HG02852 (cell line): Measurements from ENCODE around the gene SZT2.

Source experiments
- ATAC-seq: cut with Tn5 transposase; IDR thresholded peaks from one replicate; pipeline ENCODE4 v1.9.1; 2021; ENCODE audit warnings: mild to moderate bottlenecking, moderate library complexity; ENCODE audit not compliant: unreplicated experiment

SZT2 gene

DNA sequence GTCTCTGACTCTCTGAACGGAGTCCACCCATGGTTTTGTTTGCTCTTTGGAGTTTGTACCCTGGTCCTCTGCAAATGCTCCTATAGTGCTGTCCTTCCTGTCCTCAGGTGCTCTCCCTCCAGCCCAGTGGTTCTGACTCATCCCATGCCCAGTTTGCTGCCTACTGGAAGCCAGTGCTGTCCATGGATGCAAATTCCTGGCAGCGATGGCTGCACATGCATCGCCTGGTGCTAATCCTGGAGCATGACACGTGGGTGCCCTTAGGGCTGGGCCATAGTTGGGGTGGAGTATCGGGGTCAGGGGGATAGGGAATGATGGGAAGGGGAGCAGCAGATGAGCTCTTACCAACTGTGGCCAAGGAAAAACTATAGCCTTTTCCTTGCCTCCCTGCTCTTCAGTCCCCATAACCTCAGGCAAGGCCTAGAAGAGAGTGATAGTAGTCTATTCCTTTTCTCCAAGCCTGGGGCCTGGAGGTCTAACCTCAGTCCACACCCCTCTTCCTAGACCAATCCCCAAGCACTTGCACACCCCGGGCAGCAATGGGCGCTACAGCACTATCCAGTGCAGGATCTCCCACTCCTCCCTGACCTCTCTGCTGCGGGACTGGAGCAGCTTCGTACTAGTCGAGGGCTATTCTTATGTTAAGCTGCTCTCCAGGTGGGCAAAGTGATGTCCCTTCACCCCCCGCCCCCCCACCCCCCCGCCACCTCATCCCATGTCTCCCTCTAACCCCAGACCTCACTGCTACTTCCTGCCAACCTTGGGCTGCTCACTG lies 32.5 kb downstream of the SZT2 start:
- no peak for ATAC-seq

DNA sequence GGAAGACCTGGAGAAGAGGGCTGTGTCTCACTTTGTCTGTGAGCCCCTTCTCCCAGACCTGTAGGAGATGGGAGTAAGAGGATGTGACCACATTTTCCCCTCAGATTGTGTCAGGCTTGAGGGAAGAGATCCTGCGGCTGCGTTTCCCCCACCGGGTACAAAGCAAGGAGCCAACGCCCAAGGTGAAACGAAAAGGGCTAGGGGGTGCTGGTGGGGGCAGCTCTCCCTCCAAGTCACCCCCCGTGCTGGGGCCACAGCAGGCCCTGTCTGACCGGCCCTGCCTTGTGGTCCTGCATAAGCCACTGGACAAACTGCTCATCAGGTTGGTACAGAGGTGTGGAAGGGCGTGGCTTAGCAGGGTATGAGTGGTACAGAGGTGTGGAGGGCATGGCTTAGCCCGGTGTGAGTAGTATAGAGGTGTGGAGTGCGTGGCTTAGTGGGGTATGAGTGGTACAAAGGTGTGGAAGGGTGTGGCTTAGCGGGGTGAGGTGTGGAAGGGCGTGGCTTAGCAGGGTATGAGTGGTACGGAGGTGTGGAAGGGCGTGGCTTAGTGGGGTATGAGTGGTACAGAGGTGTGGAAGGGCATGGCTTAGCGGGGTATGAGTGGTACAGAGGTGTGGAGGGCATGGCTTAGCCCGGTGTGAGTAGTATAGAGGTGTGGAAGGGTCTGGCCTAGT lies 33.4 kb downstream of the SZT2 start:
- ATAC-seq: no peak

DNA sequence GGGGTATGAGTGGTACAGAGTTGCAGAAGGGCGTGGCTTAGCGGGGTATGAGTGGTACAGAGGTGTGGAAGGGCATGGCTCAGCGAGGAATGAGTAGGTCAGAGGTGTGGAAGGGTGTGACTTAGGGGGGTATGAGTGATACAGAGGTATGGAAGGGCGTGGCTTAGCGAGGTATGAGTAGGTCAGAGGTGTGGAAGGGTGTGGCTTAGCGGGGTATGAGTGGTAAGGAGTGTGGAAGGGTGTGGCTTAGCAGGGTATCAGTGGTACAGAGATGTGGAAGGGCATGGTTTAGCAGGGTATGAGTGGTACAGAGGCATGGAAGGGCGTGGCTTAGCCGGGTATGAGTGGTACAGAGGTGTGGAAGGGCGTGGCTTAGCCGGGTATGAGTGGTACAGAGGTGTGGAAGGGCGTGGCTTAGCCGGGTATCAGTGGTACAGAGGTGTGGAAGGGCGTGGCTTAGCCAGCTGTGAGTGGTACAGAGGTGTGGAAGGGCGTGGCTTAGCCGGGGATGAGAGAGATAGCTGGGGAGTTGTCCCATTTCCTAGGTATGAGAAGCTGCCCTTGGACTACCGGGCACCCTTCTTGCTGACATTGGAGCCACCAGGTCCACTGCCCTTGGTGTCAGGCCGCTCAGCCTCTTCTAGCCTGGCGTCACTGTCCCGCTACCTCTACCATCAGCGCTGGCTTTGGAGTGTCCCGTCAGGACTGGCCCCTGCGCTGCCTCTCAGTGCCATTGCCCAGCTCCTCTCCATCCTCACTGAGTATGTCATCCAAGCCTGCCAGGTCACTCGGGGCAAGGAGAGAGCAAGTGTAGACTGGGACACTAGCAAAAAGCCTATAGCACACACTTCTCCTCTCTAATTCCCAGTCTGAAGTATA lies 34.2 kb downstream of the SZT2 start:
- ATAC-seq: no peak

DNA sequence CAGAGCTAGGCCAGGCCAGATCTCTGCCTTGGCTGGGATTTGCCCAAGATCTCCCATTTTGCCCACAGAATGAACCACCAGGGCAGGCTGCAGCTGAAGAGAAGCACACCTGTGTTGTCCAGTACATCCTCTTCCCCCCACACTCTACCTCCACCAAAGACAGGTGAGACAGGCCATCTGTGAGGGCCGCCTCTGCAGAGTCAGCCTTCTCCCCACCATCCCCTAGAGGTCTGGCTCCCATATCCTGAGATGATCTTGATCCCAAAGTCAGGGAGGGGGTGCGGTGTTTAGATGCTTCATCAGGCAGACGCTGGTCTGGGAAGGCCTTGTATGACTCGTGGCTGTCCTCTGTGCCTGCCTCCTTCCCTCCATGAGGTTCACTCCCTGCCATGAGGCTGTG lies 35.3 kb downstream of the SZT2 start:
- ATAC-seq: no peak

DNA sequence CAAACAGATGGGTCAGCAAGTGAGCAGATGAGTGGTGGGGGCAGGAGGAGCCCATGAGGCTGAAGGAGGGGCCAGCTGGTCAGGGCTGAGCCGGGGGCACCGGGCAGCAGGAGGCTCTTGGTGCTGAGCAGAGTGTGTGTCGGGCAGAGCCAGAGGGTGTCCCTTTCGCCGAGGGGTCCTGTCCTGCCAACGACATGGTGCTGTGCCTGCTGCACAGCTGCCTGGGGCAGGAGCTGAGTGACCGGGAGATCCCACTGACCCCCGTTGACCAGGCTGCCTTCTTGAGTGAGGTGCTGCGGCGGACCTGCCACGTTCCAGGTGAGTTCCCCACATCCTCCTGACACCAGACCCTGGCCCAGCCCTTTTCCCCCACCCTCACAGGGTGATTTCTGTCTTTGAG lies 36.5 kb downstream of the SZT2 start:
- no peak for ATAC-seq

DNA sequence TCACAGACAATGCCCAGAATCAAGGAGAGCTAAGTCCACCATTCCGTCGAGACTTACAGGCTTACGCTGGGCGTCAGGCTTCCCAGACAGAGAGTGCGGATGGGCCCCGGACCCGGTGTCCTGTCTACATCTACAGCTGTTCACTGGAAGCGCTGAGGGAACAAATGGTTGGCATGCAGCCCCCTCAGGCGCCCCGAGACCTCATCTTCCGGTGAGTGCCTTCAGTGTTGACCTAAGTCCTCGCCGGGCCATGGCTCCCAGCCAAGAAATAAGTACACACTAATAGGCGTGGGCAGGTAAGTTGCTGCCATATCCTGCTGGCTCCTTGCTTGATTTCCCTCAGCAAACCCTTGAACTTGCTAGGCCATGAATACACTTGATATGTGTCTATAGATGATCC lies 37.8 kb downstream of the SZT2 start:
- ATAC-seq: no peak

DNA sequence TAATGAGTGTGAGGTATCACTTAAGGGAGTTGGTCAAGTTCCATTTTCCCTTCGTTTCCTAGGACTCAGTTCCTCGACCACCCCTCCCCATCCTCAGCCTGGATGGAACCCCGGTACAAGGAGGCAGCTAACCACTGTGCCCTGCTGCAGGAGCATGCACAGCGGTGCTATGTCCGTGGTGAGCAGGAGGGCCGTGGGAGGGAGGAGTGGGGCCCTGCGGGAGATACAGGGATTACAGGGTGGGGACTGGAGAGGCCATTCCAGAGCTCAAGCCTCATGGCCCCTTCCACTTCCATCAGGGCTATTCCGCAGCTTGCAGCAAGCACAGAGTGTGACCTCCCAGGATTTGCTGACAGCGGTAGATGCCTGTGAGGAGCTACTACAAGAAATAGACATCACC lies 38.2 kb downstream of the SZT2 start:
- no peak for ATAC-seq

DNA sequence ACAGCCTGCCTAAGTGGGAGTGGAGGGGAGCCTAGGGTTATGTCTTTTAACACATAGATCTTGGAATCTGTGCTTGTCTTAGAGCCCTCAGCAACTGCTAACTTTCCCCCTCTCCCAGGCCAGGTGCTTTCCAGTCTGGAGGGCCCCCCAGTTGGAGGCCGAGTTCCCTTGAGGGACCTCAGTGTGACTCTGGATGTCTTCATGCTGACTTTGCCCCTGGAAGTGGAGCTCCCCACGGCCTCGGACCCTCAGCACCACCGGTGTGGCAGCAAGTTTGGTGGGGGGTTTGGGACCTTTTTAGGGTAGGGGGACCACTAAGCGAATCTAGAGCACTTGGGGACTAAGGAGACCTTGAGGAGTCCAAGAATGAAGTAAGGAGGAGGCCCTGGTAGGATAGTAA lies 41.1 kb downstream of the SZT2 start:
- no peak for ATAC-seq

DNA sequence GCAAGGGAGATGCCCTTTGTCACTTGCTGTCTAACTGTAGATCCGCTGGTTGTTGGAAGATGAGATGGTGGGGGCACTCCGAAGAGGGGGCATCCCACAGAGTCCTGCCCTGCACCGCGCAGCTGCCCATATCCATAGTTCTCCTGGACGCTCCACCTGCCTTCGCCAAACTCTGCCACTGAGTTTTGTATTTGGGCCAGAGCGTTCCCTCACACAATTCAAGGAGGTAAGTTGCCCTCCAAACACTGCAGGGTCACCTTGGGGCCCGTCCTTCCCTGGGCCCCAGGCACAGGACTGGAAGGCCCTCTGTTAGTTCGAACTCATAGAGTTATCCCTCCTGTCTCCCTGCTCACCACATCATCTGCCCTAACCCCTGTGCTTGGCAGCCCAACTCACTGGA lies 42.0 kb downstream of the SZT2 start:
- no peak for ATAC-seq

DNA sequence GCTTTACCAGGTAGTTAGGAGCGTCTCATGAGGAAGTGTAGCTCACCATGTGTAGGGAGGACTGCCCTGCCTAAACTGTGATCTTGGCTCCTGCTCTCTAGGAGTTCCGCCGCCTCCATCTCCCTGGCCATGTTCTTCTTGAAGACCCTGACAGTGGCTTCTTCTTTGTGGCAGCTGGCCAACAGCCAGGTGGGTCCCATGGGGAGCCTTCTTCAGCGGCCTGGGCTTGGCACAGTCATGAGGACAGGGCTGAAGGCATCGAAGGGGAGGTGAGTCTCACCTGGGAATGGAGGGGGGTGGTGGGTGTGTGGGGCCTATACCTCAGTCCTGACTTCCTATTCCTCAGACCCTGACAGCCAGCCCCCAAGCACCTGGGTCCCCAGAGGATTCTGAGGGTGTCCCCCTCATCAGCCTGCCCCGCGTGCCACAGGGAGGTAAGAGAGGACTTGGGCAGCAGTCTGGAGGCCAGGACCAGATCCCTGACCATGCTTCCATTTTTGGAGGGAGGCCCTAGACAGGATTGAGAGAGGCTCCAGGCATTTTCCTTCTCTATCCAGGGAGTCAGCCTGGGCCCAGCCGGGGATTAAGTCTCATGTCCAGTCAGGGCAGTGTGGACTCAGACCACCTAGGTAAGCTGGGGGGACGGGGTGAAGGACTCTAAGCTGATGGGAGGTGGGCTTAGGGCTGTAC lies 42.6 kb downstream of the SZT2 start:
- no peak for ATAC-seq

DNA sequence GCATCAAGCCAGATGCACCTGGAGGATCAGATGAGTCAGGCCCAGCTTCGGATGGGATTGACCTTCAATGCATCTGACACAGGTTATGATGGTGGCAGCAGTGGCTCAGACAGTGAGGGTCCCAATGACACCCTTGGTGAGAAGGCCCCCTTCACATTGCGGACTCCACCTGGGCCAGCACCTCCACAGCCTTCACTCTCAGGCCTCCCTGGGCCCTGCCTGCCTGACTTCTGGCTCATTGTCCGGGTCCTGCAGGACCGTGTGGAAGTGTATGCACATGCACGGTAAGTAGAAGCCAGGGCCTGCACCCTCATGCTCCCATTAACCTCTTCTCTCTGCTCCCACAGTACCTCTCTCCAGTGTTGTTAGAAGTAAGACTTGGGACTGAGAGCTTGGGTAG lies 43.2 kb downstream of the SZT2 start:
- ATAC-seq: no peak

DNA sequence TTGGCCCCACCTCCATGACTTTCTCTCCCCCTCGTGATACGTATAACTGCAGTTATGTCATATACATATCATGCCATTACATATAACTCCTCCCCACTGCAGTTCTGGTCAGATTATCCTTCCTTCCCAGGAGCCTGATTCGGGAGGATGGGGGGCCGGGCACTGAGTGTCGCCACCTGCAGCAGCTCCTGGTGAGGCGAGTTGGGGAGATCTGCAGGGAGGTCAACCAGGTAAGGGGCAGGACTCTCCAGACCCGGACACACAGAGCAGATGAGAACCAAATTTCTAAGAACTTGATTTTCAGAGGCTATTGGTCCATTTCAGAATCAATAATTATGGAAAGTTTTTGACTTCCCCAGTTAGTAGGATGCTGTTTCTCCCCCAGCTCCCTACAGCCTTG lies 44.6 kb downstream of the SZT2 start:
- ATAC-seq: no peak

DNA sequence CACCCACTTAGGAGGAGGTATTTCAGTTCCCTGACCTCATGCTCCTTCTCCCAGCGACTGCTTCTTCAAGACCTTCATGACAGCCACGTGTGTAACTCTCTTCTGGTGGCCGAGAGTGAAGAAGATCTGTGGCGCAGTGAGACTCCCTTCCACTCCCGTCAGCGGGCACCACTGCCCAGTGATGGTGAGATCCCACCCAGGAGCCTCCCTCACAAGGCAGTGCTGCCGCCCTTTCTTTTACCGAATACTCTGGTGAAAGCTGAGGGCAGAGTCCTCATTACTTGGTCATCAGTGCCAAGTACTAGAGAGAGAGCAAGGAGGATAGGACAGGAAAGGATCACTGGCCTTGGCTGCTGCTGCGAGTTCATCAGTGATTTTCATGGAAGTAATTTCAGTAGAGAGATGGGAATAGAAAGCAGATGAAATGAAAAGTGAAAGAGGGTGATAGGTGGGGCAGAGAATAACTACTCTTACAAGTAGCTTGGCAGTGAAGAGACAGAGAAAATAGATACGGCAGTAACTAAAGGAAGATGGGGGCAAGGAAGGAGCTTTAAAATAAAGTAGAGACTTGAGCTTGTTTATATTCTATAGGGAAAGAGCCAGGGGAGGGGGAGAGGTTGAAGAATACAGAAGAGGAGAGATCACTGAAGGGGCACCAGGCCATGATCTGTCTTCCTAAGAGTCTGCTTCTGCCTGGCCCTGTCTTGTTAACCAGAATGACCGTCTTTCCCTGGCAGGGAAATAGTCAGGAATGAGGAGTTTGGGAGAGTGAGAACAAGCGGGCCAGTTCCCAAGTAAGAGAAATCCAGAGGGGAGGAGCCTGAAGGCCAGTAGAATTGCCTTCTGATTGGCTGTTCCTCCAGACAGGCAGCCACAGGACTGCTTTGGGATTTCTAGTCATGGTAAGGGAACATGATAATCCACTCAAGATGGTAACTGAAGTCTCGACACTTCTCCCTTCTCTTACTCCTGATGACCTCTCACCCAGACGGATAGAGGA lies 45.7 kb downstream of the SZT2 start:
- no peak for ATAC-seq

DNA sequence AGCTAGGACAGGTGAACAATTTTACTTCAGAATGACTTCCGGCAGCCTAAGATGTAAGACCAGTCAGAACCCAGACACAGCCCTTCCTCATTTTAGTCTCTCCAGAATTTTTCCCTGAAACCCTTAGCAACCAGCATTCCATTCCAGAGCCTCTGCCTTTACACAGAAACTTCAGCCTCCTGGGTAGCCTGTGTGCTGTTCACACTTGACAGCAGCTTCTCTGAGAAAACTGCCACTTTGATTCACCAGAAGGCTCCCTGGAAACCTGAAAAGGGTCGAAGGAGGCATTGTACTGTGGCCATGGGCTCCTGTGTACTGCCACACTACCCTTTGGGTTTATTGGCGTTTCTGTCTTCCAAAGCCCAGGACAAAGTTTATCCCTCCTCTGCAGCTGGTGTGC lies 46.7 kb downstream of the SZT2 start:
- no peak for ATAC-seq

DNA sequence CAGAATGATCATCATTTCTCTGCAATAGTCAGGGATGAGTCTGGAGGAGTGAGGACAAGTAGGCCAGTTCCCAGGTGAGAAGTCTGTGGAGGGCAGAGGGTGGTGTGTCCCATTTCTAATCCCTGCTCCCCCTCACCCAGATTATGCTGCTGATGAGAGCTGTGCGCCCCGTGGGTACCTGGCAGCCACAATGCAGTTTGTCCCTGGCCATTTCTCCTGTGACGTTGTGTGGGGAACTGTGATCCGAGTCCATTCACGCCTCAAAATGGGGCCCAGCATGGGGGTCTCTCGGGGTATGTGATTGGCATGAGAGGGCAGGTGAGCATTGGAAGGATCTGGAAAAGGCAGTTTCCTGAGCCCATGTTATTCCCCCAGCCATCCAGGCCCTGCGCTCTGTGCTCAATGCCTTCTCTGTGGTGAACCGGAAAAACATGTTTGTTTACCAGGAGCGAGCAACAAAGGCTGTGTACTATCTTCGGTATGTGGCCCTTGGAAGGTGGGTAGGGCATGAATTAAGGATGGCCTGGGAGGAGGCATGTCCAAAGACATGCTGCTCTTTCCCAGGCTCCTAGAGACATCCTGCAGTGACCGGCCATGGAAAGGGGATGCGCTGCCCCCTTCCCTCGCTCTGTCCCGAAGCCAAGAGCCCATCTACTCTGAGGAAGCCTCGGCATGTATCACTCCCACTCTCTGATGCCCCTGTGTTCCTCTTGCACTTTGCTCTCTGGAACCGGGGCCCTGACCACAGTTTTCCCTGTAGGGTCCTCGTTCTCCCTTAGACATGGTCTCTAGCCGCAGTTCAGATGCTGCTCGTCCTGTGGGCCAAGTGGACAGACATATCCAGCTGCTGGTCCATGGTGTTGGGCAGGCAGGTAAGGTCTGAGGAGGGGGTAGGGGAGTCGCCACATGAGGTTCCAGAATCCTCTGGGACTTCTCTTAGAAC lies 47.6 kb downstream of the SZT2 start:
- ATAC-seq: no peak

DNA sequence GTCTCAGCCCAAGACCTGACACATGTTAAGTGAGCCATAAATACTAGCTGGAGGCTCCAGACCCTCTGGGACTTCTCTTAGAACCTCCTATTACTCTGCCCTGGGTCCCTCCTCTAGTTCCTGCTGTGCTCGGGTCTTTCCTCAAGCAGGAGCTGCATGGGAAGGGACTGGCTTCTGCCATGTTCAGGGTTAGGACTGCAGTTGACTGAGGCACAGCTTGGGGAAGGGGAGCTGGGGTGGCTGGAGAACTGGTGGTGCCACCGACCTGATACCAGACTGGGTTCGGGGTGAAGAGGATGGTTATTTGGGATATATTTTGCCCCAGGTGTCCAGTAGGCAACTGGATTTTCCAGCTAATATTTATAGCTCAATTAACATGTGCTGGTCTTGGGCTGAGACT lies 48.3 kb downstream of the SZT2 start:
- no peak for ATAC-seq

DNA sequence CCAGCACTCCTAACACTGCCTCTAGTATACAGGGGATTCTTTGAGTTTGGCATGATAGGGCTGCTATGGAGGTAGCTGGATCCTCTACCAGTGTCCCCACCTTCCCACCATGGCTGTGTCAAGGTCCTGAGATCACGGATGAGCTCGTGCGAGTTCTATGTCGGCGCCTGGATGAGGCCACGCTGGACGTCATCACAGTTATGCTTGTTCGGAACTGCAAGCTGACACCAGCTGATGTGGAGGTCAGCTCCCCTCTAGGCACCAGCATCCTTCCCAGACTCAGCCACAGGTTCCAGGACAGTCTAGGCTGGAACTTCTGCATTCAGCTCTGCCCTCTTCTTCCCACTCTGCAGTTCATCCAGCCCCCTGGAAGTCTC lies 48.9 kb downstream of the SZT2 start:
- ATAC-seq: no peak

DNA sequence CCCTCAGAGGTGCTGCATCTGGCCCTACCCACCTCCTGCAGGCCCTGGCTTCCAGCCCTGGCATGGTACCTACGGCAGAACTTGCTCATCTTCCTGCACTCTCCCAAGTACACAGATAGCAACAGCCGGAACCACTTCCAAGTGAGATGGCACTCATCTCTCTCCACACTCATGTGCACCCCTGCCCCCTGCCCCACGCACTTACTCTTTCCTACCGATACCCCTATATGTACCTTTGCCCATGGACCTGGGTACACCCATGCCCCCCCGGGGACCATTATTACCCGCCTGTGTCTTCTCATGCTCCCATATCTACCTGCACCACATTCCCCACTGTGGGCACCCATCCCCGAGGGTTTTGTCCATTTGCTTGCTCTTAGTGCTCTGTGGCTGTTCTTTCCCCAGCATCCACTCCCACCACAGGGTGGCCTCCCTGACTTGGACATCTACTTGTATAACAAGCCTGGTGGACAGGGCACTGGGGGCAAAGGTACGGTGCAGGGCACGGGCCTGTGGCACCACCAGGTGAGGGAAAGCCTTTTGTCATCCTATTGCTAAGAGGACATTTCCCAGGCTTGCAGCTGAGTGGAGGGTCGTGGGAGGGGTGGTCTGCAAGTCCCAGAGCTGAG lies 49.4 kb downstream of the SZT2 start:
- no peak for ATAC-seq
